Left ventricle myocardium inferior (tissue), 1 donor: Measurements from ENCODE around the gene WDR86. TPM values are rescaled to one million over a fixed set of nuclear protein-coding genes. Genes with fewer than 3 reads are reported as not detected.

Source experiments
- DNase-seq: peaks from one replicate; pipeline ENCODE4 v3.0.0-alpha.2; 2020
- H3K27ac ChIP-seq: fragments of 200-600 bp; replicated peaks from 2 replicates; pipeline ENCODE4 v1.8.0; 2021
- H3K27me3 ChIP-seq: fragments of 200-600 bp; 2 replicates; pipeline ENCODE4 v1.8.0; 2021; ENCODE audit warnings: low read depth
- H3K36me3 ChIP-seq: fragments of 200-600 bp; 2 replicates; pipeline ENCODE4 v1.8.0; 2021
- H3K4me1 ChIP-seq: fragments of 200-600 bp; 2 replicates; pipeline ENCODE4 v1.8.0; 2021
- H3K4me3 ChIP-seq: fragments of 200-600 bp; 2 replicates; pipeline ENCODE4 v1.8.0; 2021; ENCODE audit warnings: mild to moderate bottlenecking, moderate library complexity
- H3K9me3 ChIP-seq: fragments of 200-600 bp; replicated peaks from 2 replicates; pipeline ENCODE4 v1.8.0; 2021
- CTCF ChIP-seq: fragments of 200-600 bp; IDR thresholded peaks from 2 replicates; pipeline ENCODE4 v1.8.0; 2021; ENCODE audit warnings: antibody characterized with exemption, mild to moderate bottlenecking, borderline replicate concordance
- intact Hi-C: fragments of 100-400 bp; cut with micrococcal nuclease; formaldehyde crosslinking; loops from one replicate; pipeline ENCODE4 v1.11.0; 2022
- total RNA-seq: library from RNA; stranded (reverse); fragmentation: NEBNext Ultra II Directional; extraction: Animal tissue kit (Norgen Biotek cat#: 25700); gene quantifications from one replicate; pipeline ENCODE4 v1.2.1, GENCODE V29; 2021
- donor health status: DM: no; HTN: yes; CAD: no; lungs with severe emphysema.

The WDR86 gene
- total RNA-seq, 1 donor from 2014 or later, result 0.16 TPM

GRCh38 chr7:151385626-151386300, 24.1 kb downstream of the WDR86 start:
- DNase-seq, result peak; percentile 8
- no peak for TF ChIP-seq CTCF
- intact Hi-C loops, result no loop called here
- H3K4me3 ChIP-seq, result no peak overlapping the region
- H3K4me1 ChIP-seq, result peaks cover 17% of the 10 kb centered on the region
- no peaks in the 10 kb centered on the region for H3K36me3 ChIP-seq
- H3K27ac ChIP-seq, result no peak overlapping the region
- H3K9me3 ChIP-seq, result no peaks in the 10 kb centered on the region
- H3K27me3 ChIP-seq, result peaks cover 47% of the 10 kb centered on the region

- Histone ChIP-seq H3K4me3 (no peak overlapping the region), H3K27ac (no peak overlapping the region), H3K9me3 (no peaks in the 10 kb centered on the region), H3K27me3 (peaks cover 47% of the 10 kb centered on the region), H3K36me3 (no peaks in the 10 kb centered on the region), H3K4me1 (peaks cover 17% of the 10 kb centered on the region)
- intact Hi-C loops, result no loop called here
- TF ChIP-seq CTCF, result no peak
- DNase-seq, result peak; percentile 7
Measured at GRCh38 chr7:151384776-151385625, 24.8 kb downstream of the WDR86 start.

- Histone ChIP-seq H3K27me3 (peaks cover 47% of the 10 kb centered on the region), H3K36me3 (no peaks in the 10 kb centered on the region), H3K9me3 (no peaks in the 10 kb centered on the region), H3K27ac (no peak overlapping the region), H3K4me3 (no peak overlapping the region), H3K4me1 (peaks cover 17% of the 10 kb centered on the region)
- no peak for TF ChIP-seq CTCF
- DNase-seq, result no peak
- intact Hi-C loops, result no loop called here
Measured at GRCh38 chr7:151384352-151384697, 25.5 kb downstream of the WDR86 start.

GRCh38 chr7:151383638-151384351, 26.0 kb downstream of the WDR86 start:
- DNase-seq, result no peak
- intact Hi-C loops, result no loop called here
- Histone ChIP-seq H3K4me1 (peaks cover 17% of the 10 kb centered on the region), H3K27ac (no peak overlapping the region), H3K4me3 (no peak overlapping the region), H3K9me3 (no peaks in the 10 kb centered on the region), H3K36me3 (peaks cover 1% of the 10 kb centered on the region), H3K27me3 (peaks cover 47% of the 10 kb centered on the region)
- no peak for TF ChIP-seq CTCF

- TF ChIP-seq CTCF, result no peak
- H3K4me3 ChIP-seq, result peak overlapping the region; percentile 61
- intact Hi-C loops, result no loop called here
- no peak overlapping the region for H3K27ac ChIP-seq
- H3K4me1 ChIP-seq, result peaks cover 17% of the 10 kb centered on the region
- DNase-seq, result peak; percentile 14
- H3K27me3 ChIP-seq, result peaks cover 47% of the 10 kb centered on the region
- H3K36me3 ChIP-seq, result peaks cover 15% of the 10 kb centered on the region
- H3K9me3 ChIP-seq, result no peaks in the 10 kb centered on the region
Measured at GRCh38 chr7:151382079-151382885, 27.6 kb downstream of the WDR86 start.
